MM.1S (cell line): ENCODE results near the gene VSNL1.

ENCODE experiments used
- EZH2 ChIP-seq: fragments of 300-600 bp; sonication (generic); optimal IDR thresholded peaks from 2 replicates; pipeline ENCODE3; 2017; ENCODE audit warnings: low read depth, mild to moderate bottlenecking, antibody characterized with exemption, low read length, mixed read lengths
- EZH2phosphoT487 ChIP-seq: fragments of 300-600 bp; sonication (generic); IDR thresholded peaks from 2 replicates; pipeline ENCODE4 v1.6.1; 2018; ENCODE audit warnings: antibody characterized with exemption, low read length
- TF ChIP-seq, protein P1 (sequence below): fragments of 300-600 bp; sonication (generic); IDR thresholded peaks from 2 replicates; pipeline ENCODE4 v1.5.1; 2016; ENCODE audit warnings: antibody characterized with exemption, low read length, mixed read lengths

DNA sequence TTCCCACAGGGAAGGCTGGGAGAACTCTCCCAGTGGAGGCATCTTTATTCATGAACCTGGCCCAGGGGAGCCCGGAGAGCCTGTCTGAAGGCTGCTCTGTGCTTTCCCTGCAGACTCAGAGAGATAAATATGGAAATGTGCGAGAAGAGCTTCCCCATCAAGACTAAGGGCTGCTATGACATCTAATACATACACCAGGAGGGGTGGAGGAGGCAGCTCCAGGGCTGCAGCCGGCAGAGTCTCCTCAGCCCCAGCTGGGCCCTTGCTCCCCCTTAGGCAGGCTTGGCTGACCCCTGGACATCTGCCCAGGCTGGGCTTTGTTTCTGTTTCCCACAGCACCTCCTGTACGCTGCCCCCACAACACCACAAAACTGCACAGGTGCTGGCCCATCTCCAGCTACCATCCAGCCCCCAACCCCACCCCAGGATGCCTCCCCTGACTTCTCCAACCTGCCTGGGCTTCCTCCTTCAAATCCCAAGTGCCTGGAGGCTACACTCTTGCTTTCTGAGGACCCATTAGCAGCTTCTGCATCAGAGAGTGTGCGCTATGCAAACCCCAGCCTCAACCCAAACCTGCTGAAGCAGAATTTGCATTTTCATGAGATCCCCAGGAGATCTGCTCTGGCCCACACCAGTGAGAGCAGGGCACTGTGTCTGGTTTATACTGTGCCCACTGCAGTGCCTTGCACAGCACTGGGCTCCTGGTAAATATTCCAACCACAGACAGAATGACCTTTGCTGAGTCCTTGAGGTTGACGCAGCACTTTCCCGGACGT is 96.8 kb downstream of the VSNL1 start:
- TF ChIP-seq, protein P1, sequence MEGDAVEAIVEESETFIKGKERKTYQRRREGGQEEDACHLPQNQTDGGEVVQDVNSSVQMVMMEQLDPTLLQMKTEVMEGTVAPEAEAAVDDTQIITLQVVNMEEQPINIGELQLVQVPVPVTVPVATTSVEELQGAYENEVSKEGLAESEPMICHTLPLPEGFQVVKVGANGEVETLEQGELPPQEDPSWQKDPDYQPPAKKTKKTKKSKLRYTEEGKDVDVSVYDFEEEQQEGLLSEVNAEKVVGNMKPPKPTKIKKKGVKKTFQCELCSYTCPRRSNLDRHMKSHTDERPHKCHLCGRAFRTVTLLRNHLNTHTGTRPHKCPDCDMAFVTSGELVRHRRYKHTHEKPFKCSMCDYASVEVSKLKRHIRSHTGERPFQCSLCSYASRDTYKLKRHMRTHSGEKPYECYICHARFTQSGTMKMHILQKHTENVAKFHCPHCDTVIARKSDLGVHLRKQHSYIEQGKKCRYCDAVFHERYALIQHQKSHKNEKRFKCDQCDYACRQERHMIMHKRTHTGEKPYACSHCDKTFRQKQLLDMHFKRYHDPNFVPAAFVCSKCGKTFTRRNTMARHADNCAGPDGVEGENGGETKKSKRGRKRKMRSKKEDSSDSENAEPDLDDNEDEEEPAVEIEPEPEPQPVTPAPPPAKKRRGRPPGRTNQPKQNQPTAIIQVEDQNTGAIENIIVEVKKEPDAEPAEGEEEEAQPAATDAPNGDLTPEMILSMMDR: no peak
- no peak for TF ChIP-seq EZH2
- no peak for TF ChIP-seq EZH2phosphoT487
